ENCODE data around the gene NKX1-1.

- TF ChIP-seq EZH2 (IDR thresholded peaks at IDR 0.05; ENCODE audit: low read length) (no peak), CTCF (optimal IDR thresholded peaks at IDR 0.05 in 1 of 3, IDR thresholded peaks at IDR 0.05 in 1 of 3, conservative IDR thresholded peaks at IDR 0.05 in 1 of 3; ENCODE audit: extremely low read depth in 1 of 3, insufficient read depth in 2 of 3, low read length in 3 of 3) (no peak)
Observed at GRCh38 chr4:1363513-1363912, 42.7 kb downstream of the NKX1-1 start.
